Left ventricle myocardium superior (tissue), 1 donor: Measurements from ENCODE around the gene EXOC3L2. TPM values are rescaled to one million over a fixed set of nuclear protein-coding genes. Genes with fewer than 3 reads are reported as not detected.

Source experiments
- ATAC-seq: fragments of 200-7000 bp; cut with Tn5 transposase; one replicate; pipeline ENCODE4 v1.9.1; 2020; ENCODE audit warnings: mild to moderate bottlenecking, moderate library complexity
- DNase-seq: peaks from one replicate; pipeline ENCODE4 v3.0.0-alpha.2; 2020
- intact Hi-C: fragments of 100-400 bp; cut with micrococcal nuclease; formaldehyde crosslinking; loops from one replicate; pipeline ENCODE4 v1.11.0; 2022
- total RNA-seq: library from RNA; stranded (reverse); fragmentation: NEBNext Ultra II Directional; extraction: Animal tissue kit (Norgen Biotek cat#: 25700); gene quantifications from one replicate; pipeline ENCODE4 v1.2.1, GENCODE V29; 2021
- donor health status: DM: no; HTN: yes; CAD: no; lungs with severe emphysema.

EXOC3L2 gene
- total RNA-seq, 1 donor from 2014 or later: 0.94 TPM

GRCh38 chr19:45189971-45190370, 55.2 kb downstream of the EXOC3L2 start:
- DNase-seq: no peak
- intact Hi-C loops: no loop called here
- no peak for ATAC-seq

DNA sequence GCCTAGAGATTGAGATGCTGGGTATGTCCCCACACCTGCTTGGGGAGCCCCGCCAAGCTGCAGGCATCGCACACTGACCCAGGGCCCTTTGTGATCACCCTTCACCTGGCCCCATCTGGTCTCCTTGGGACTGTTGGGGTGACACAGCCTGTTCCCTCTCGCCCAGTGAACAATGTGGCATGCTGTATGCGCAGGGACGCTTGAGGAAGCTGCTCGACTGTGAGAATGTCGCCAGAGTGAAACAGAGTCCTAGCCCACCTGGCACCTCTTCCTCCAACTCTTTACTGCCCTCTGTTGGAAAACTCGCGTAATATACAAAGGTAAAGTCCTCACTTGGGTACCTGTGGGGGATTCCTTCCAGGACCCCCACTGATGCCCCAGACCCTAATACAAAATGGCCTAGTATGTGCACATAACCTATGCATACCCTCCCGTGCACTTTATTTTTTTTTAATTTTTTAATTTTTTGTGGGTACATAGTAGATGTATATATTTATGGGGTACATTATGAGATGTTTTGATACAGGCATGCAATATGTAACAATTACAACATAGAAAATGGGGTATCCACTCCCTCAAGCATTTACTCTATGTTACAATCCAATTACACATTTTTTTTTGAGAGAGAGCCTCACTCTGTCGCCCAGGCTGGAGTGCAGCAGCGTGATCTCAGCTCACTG, 57.6 kb downstream of the EXOC3L2 start:
- intact Hi-C loops: no loop called here
- DNase-seq: no peak
- peak; percentile 41 for ATAC-seq

DNA sequence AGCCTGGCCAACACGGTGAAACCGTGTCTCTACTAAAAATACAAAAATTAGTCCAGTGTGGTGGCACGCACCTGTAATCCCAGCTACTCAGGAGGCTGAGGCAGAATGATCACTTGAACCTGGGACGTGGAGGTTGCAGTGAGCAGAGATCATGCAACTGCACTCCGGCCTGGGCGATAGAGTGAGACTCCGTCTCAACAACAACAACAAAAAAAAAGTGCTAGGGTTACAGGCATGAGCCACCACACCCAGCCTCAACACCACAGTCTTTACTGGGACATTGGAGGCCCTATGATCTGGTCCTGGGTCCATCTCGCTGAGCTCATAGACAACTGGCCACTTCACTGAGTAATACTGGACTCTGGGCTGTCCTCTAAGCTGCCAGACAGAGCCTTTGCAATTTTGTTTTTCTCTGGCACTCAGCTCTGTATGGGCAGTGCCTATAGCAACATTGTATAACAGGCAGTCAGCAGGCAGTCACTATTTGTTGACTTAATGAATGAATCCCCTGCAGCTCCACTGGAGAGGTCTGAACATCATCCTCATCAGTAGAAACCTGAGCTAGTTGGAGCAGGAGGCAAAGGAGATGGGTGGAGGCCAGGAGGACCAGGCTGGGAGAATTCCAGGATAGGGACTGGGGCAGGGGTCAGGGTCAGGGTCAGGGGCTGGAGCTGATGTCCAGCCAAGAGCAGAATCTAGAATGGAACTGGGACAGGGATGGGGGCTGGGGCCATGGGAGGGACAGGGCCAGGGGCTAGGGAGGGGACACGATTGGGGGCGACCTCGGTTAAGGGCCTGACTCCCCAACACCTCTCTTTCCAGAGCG, 58.5 kb downstream of the EXOC3L2 start:
- no peak for ATAC-seq
- intact Hi-C loops: no loop called here

DNA sequence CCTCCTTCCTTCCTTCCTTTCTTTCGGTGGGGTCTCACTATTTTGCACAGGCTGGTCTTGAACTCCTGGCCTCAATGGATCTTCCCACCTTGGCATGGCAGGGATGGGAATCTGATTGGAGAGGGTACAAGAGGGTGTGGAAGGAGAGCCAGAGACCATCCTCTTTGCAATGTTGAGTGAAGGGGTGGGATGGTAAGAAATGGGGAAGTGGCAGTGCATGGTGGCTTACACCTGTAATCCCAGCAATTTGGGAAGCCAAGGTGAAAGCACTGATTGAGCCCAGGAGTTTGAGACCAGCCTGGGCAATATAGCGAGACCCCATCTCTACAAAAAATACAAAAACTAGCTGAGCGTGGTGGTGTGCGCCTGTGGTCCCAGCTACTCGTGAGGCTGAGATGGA, 61.1 kb downstream of the EXOC3L2 start:
- no peak for DNase-seq
- no peak for ATAC-seq
- intact Hi-C loops: no loop called here

More for the DNA sequence above, 58.5 kb downstream of the EXOC3L2 start:
- no peak for DNase-seq

DNA sequence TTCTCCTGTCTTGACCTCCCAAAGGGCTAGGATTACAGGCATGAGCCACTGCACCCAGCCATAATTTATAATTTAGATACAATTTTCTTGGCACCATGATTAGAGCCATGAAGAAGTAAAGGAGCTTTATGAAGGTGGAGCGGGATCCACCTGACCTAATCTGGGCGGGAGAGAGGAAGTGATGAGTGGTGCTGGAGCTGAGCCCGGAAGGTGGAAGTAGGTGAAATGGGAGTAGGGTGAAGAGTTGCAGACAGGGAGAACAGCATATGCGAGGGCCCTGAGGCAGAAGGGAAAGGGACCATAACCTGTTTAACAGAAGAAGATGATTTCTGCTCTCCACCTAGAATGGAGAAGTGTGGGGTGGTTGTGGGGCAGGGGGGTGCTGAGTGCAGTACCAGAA, 62.4 kb downstream of the EXOC3L2 start:
- ATAC-seq: no peak
- no peak for DNase-seq
- intact Hi-C loops: no loop called here

DNA sequence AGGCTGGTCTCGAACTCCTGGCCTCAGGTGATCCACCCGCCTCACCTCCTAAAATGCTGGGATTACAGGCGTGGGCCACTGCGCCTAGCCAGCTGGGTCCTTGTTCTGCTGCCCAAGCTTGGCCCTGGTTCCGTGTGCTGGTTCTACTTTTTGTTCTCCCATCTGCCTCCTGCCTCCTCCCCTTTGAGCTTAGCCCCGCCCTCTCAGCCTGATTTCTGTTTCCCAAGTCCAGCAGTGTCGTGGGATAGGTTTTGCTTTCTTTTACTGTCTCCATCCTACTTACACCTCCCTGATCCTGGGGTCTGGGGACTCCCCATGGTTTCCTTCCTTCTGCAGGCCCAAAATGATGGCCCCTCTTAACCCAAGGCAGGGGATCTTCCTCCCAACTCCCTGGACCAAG, 64.3 kb downstream of the EXOC3L2 start:
- ATAC-seq (no peak), DNase-seq (no peak)
- intact Hi-C loops: no loop called here

GRCh38 chr19:45179892-45180370, 65.3 kb downstream of the EXOC3L2 start:
- intact Hi-C loops: no loop called here
- DNase-seq (no peak), ATAC-seq (no peak)

DNA sequence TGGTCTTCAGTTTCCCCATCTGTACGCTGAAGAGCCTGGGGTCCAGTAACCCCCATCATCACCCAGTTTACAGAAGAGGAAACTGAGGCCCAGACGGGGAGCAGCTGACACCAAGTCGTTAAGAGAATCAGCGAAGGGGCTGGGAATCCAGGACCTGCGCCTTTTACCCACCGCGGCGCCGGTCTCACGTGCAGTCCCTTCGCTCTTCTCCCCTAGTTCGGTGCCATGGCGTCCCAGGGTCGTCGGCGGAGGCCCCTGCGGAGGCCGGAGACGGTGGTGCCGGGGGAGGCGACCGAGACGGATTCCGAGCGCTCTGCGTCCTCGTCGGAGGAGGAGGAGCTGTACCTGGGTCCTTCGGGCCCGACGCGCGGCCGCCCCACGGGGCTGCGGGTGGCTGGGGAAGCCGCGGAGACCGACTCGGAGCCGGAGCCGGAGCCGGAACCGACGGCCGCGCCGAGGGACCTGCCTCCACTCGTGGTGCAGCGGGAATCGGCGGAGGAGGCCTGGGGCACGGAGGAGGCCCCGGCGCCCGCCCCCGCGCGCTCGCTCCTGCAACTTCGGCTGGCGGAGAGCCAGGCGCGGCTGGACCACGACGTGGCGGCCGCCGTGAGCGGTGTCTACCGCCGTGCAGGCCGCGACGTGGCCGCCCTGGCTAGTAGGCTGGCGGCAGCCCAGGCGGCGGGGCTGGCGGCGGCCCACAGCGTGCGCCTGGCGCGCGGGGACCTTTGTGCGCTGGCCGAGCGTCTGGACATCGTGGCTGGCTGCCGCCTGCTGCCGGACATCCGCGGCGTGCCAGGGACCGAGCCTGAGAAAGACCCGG, 65.9 kb downstream of the EXOC3L2 start:
- no peak for ATAC-seq

DNA sequence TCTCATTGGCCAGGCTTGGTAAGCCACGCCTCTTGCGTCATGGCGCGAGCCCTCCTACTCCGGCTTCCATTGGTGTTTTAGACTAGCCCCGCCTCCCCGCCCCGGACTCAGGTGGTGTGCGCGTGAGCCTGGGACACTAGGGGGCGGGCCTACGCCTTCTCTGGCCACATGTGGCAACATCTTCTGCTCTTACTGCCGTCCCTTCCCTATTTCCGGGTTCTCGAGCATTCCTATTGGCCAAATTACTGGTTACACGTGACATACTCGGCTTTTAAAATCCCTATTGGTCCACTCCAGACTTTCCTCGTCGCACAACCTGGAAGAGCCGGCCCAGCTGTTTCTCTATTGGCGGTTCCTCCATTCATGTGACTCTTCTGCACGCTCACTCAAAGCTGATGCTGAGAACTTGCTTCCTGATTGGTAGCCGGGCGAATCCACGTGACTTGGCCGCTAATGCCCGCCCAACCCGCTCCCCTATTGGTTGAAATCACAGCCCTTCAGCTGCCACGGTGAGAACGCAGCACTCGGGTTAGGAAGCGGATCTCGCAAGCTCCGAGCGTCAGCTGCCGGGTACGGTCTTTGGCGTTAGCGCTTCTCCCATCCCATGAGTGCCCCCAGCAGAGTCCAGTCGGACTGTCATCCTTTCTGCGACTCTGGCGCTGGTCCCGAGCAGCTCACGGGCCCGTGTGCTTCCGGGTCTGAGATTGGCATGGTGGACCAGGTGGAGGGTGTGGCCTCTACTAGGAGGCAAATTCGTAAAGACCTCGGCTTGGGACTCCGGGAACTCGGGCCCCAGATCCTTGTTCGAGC, 66.7 kb downstream of the EXOC3L2 start, which contains the start of gene BLOC1S3:
Gene BLOC1S3 (plus strand): TSS at position 523 of the 810 bp plus-strand sequence. CDS start 513 bp downstream, outside the sequence.
- intact Hi-C loops: no loop called here
- peak; percentile 98 for ATAC-seq
- DNase-seq: peak; percentile 100

More for the DNA sequence above, 65.9 kb downstream of the EXOC3L2 start:
- DNase-seq: peak; percentile 60
- intact Hi-C loops: no loop called here

DNA sequence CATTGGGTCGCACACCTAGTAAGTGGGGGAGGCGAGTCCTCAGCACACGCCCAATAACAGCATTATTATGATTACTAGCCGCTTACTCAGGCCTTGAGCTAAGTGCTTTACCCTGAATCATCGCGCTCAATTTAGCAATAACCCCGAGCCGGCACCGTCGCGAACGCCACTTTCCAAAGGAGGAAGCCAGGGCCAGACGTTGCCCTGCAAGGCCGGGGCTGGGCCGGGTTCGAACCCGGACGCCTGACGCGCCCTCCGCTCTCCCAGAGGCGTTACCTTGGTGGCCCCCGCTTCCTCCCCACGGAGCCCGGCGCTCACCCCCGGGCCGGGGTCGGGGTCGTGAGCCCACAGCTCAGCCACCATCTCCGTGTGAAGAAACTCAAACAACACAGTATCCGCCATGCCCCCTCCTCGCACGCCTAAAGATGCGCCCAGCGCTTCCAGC, 67.4 kb downstream of the EXOC3L2 start, which contains the start of gene TRAPPC6A:
Gene TRAPPC6A (minus strand): TSS at position 421 of the 445 bp plus-strand sequence. CDS start 19 bp downstream, at position 402.
- ATAC-seq: no peak
- DNase-seq: no peak
- intact Hi-C loops: no loop called here

GRCh38 chr19:45175515-45176345, 69.5 kb downstream of the EXOC3L2 start:
- ATAC-seq (no peak), DNase-seq (peak; percentile 15)
- intact Hi-C loops: no loop called here

DNA sequence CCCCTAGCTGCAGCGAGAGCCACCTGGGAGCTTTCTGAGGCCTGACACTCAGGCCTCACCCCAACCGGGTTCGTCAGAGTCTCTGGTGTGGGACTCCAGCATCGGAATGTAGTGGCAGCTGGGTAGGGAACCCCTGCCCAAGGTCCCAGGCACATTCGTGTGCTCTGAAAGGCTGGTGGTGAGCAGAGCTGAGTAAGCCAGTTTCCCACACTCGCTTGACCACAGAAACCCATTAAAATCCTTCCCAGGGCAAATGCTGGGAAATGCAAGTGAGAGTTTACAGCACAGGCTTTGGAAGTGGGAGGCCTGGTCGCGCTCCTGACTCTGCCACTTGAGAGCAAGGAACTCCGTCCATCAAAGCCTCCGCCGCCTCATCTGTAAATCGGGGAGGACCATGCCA, 71.4 kb downstream of the EXOC3L2 start:
- intact Hi-C loops: no loop called here
- DNase-seq (no peak), ATAC-seq (no peak)

- ATAC-seq (no peak), DNase-seq (no peak)
- intact Hi-C loops: no loop called here
Measured at GRCh38 chr19:45172611-45173208, 72.5 kb downstream of the EXOC3L2 start.

- intact Hi-C loops: no loop called here
- ATAC-seq: peak; percentile 49
Measured at GRCh38 chr19:45172173-45172572, 73.0 kb downstream of the EXOC3L2 start.

GRCh38 chr19:45171211-45171623, 74.0 kb downstream of the EXOC3L2 start:
- ATAC-seq: peak; percentile 47
- no peak for DNase-seq
- intact Hi-C loops: no loop called here

More at GRCh38 chr19:45172173-45172572, 73.0 kb downstream of the EXOC3L2 start:
- no peak for DNase-seq

- intact Hi-C loops: no loop called here
- ATAC-seq (no peak), DNase-seq (no peak)
Measured at GRCh38 chr19:45170146-45171106, 74.8 kb downstream of the EXOC3L2 start.
